HepG2 (cell line): Measurements from ENCODE around the gene SH3GL1. TPM values are rescaled to one million over a fixed set of nuclear protein-coding genes. Genes with fewer than 3 reads are reported as not detected.

Source experiments
- ETV5 ChIP-seq: IDR thresholded peaks from 2 replicates; pipeline ENCODE4 v1.6.1; 2018; ENCODE audit warnings: missing biosample characterization, missing genetic modification reagents, inconsistent platforms, borderline replicate concordance
- GABPB1 ChIP-seq: IDR thresholded peaks from 2 replicates; pipeline ENCODE4 v1.6.1; 2016; ENCODE audit warnings: mild to moderate bottlenecking, missing genetic modification reagents, moderate library complexity, missing compliant biosample characterization
- GRHL1 ChIP-seq: sonication (generic); formaldehyde crosslinking; conservative IDR thresholded peaks from 2 replicates; pipeline ENCODE4 v1.8.0; 2022; ENCODE audit warnings: missing genetic modification reagents
- HNF1A ChIP-seq, 2 experiments: sonication (generic) in 1 of 2; formaldehyde crosslinking in 1 of 2; IDR thresholded peaks; 2 replicates each; pipeline versions ENCODE4 v1.4.0 to v1.6.1; 2016 to 2020; ENCODE audit warnings: borderline replicate concordance in 1 of 2, low read depth in 1 of 2, mild to moderate bottlenecking in 1 of 2, missing genetic modification reagents in 1 of 2
- HNF4A ChIP-seq: sonication (generic); formaldehyde crosslinking; IDR thresholded peaks from 2 replicates; pipeline ENCODE4 v1.4.0; 2020; ENCODE audit warnings: missing genetic modification reagents
- HOXD1 ChIP-seq: sonication (generic); formaldehyde crosslinking; IDR thresholded peaks from 2 replicates; pipeline ENCODE4 v1.5.0; 2020; ENCODE audit warnings: missing genetic modification reagents
- MBD4 ChIP-seq: IDR thresholded peaks from 2 replicates; pipeline ENCODE4 v1.6.1; 2012; ENCODE audit warnings: low read length, inconsistent platforms, borderline replicate concordance
- NFYC ChIP-seq: IDR thresholded peaks from 2 replicates; pipeline ENCODE4 v1.6.1; 2016; ENCODE audit warnings: missing genetic modification reagents, missing compliant biosample characterization
- NR2F2 ChIP-seq: IDR thresholded peaks from 2 replicates; pipeline ENCODE4 v1.6.1; 2012; ENCODE audit warnings: low read depth, inconsistent platforms, borderline replicate concordance
- PHF8 ChIP-seq: sonication (generic); formaldehyde crosslinking; IDR thresholded peaks from 2 replicates; pipeline ENCODE4 v1.5.0; 2020; ENCODE audit warnings: missing genetic modification reagents
- RCOR2 ChIP-seq: IDR thresholded peaks from 2 replicates; pipeline ENCODE4 v1.6.1; 2016; ENCODE audit warnings: missing biosample characterization, missing genetic modification reagents
- SAP130 ChIP-seq: IDR thresholded peaks from 2 replicates; pipeline ENCODE4 v1.6.1; 2016; ENCODE audit warnings: low read depth
- SCMH1 ChIP-seq: sonication (generic); formaldehyde crosslinking; IDR thresholded peaks from 2 replicates; pipeline ENCODE4 v1.9.0; 2021; ENCODE audit warnings: missing genetic modification reagents, mild to moderate bottlenecking, borderline replicate concordance
- TRIM24 ChIP-seq: sonication (generic); formaldehyde crosslinking; IDR thresholded peaks from 2 replicates; pipeline ENCODE4 v1.8.0; 2022; ENCODE audit warnings: mild to moderate bottlenecking, missing genetic modification reagents
- U2AF2 ChIP-seq: fragments of 200-400 bp; formaldehyde crosslinking; IDR thresholded peaks from 2 replicates; pipeline ENCODE4 v1.6.1; 2017; ENCODE audit warnings: low read depth, mild to moderate bottlenecking, low read length
- ZMYM4 ChIP-seq: sonication (generic); formaldehyde crosslinking; IDR thresholded peaks from 2 replicates; pipeline ENCODE4 v1.8.1; 2023; ENCODE audit warnings: mild to moderate bottlenecking, missing genetic modification reagents
- ZNF10 ChIP-seq: sonication (generic); formaldehyde crosslinking; IDR thresholded peaks from 2 replicates; pipeline ENCODE4 v1.4.0; 2020; ENCODE audit warnings: mild to moderate bottlenecking, low read depth, missing genetic modification reagents, borderline replicate concordance
- ZNF574 ChIP-seq: sonication (generic); formaldehyde crosslinking; IDR thresholded peaks from 2 replicates; pipeline ENCODE4 v1.4.0; 2020; ENCODE audit warnings: missing genetic modification reagents
- ZNF576 ChIP-seq: sonication (generic); formaldehyde crosslinking; IDR thresholded peaks from 2 replicates; pipeline ENCODE4 v1.4.0; 2020; ENCODE audit warnings: mild to moderate bottlenecking, missing genetic modification reagents
- ZNF746 ChIP-seq: sonication (generic); formaldehyde crosslinking; IDR thresholded peaks from 2 replicates; pipeline ENCODE4 v1.8.0; 2022; ENCODE audit warnings: mild to moderate bottlenecking, missing genetic modification reagents
- polyA plus RNA-seq, 8 experiments: library from polyadenylated mRNA; depleted of rRNA in 3 of 8; stranded (reverse) in 7 of 8; unstranded in 1 of 8; fragments of >200 nt; fragmentation: Illumina TruSeq in 4 of 8; extraction: Trizol in 4 of 8; gene quantifications; 2 replicates each; pipeline versions ENCODE4 v1.2.1 to v1.2.3, GENCODE V29; 2011 to 2016; ENCODE audit warnings: low read depth in 4 of 8, missing spikeins in 1 of 8, mixed read lengths in 1 of 8; ENCODE audit not compliant: insufficient read depth in 1 of 8
- total RNA-seq, 5 experiments: library from RNA; depleted of rRNA; stranded (reverse); fragments of >200 nt; fragmentation: Illumina TruSeq; extraction: Trizol; gene quantifications; 2 replicates each; pipeline ENCODE4 v1.2.3, GENCODE V29; 2016; ENCODE audit warnings: low read depth in 1 of 5

SH3GL1 gene
- total and polyA plus RNA-seq, 2 of the 13 experiments (the other 11 are each of a cell fraction or from before 2014, with no cell fraction given) = 33.0 to 45.1 TPM

- TF ChIP-seq NR2F2 (no peak), GRHL1 (CRISPR knock-in tag) (no peak), ZNF576 (CRISPR knock-in tag) (no peak), HNF4A (CRISPR knock-in tag) (peak; percentile 38), ETV5 (CRISPR knock-in tag) (no peak; the same call in 1 of the 2 replicates), ZNF746 (CRISPR knock-in tag) (no peak), GABPB1 (CRISPR knock-in tag) (0 out of 2 replicates have a peak, but pooled peaks have one; percentile 11), RCOR2 (CRISPR knock-in tag) (no peak), SCMH1 (no peak), MBD4 (no peak), U2AF2 (no peak), ZNF574 (peak; percentile 9; the same call in 1 of the 2 replicates), SAP130 (CRISPR knock-in tag) (0 out of 2 replicates have a peak, but pooled peaks have one; percentile 9), ZNF10 (CRISPR knock-in tag) (no peak), HOXD1 (CRISPR knock-in tag) (no peak), ZMYM4 (CRISPR knock-in tag) (0 out of 2 replicates have a peak, but pooled peaks have one; percentile 15), PHF8 (CRISPR knock-in tag) (peak; percentile 48; the same call in 1 of the 2 replicates), TRIM24 (CRISPR knock-in tag) (no peak), HNF1A (IDR thresholded peaks at IDR 0.05; ENCODE audit: low read depth) (no peak), HNF1A (CRISPR knock-in tag; IDR thresholded peaks at IDR 0.05; ENCODE audit: borderline replicate concordance) (peak; percentile 40; the same call in 1 of the 2 replicates), NFYC (CRISPR knock-in tag) (no peak)
Measured at GRCh38 chr19:4338441-4339355, 61.6 kb downstream of the SH3GL1 start, which contains the start of gene STAP2 (continued).
